HCT116 (cell line): ENCODE data around the gene SLC17A1. TPM values are rescaled to one million over a fixed set of nuclear protein-coding genes. Genes with fewer than 3 reads are reported as not detected.

Source experiments
- ATAC-seq: fragments of 200-7000 bp; cut with Tn5 transposase; 2 replicates; pipeline ENCODE4 v1.9.1; 2020; ENCODE audit warnings: mild to moderate bottlenecking, moderate library complexity
- BruUV-seq: library from RNA; stranded (reverse); fragments of 400-500 nt; replicated peaks from 2 replicates; lab custom pipeline; 2021; lab: Mats Ljungman, UMichigan
- CTCF ChIA-PET: fragments of 300-600 bp; sonication (Branson Sonifier 250); formaldehyde crosslinking; loops from one replicate; lab custom pipeline; 2021; ENCODE audit warnings: antibody characterized with exemption; lab: Charles Lee
- POLR2A ChIA-PET: fragments of 300-600, 350-600 bp; sonication (Branson Sonifier 250); formaldehyde crosslinking; loops from one replicate; lab custom pipeline; 2021; ENCODE audit warnings: antibody characterized with exemption; lab: Charles Lee
- RAD21 ChIA-PET, 2 experiments: fragments of 300-600 bp; sonication (Branson Sonifier 250); formaldehyde crosslinking; loops; one replicate each; lab custom pipeline; 2023; ENCODE audit warnings: low total read pairs in 2 of 2; ENCODE audit not compliant: uncharacterized antibody in 2 of 2, unreplicated experiment in 2 of 2, low non-redundant PET in 1 of 2; lab: Charles Lee
- DNase-seq: peaks from one replicate; pipeline ENCODE4 v3.0.0-alpha.2; 2010; ENCODE audit warnings: low read depth, low spot score
- H2AFZ ChIP-seq: fragments of 200-600 bp; shearing (Covaris generic), sonication (generic); 2 replicates; pipeline ENCODE4 v1.6.1; 2017; ENCODE audit warnings: low read depth, mixed run types, mixed read lengths, antibody characterized with exemption, low read length; ENCODE audit not compliant: poor library complexity, severe bottlenecking
- H3K27ac ChIP-seq: 2 replicates; pipeline ENCODE4 v1.5.1; 2012; ENCODE audit warnings: low read depth, low read length
- H3K27me3 ChIP-seq: fragments of 200-600 bp; sonication (generic); 2 replicates; pipeline ENCODE4 v1.6.1; 2016; ENCODE audit warnings: mixed run types, low read length, mixed read lengths; ENCODE audit not compliant: insufficient read depth
- H3K36me3 ChIP-seq, 2 experiments: fragments of 200-500 bp in 1 of 2; fragments of 200-600 bp in 1 of 2; sonication (Bioruptor generic) in 1 of 2; sonication (generic) in 1 of 2; 2 replicates each; pipeline versions ENCODE4 v1.5.1 to v1.6.1; 2014 to 2016; ENCODE audit warnings: low read length in 2 of 2, inconsistent platforms in 1 of 2, mixed read lengths in 1 of 2, mixed run types in 1 of 2; ENCODE audit not compliant: insufficient read depth in 2 of 2, control insufficient read depth in 1 of 2
- H3K4me1 ChIP-seq, 2 experiments: fragments of 200-600 bp in 1 of 2; sonication (generic) in 1 of 2; 2 replicates each; pipeline versions ENCODE4 v1.5.1 to v1.6.1; 2012 to 2017; ENCODE audit warnings: low read length in 2 of 2, inconsistent platforms in 1 of 2, mild to moderate bottlenecking in 1 of 2, mixed read lengths in 1 of 2, mixed run types in 1 of 2, moderate library complexity in 1 of 2; ENCODE audit not compliant: insufficient read depth in 2 of 2, control insufficient read depth in 1 of 2
- H3K4me2 ChIP-seq: fragments of 200-600 bp; sonication (generic); 2 replicates; pipeline ENCODE4 v1.6.1; 2017; ENCODE audit warnings: mixed run types, low read length, mixed read lengths
- H3K4me3 ChIP-seq, 2 experiments: fragments of 200-600 bp in 1 of 2; sonication (generic) in 1 of 2; replicated peaks in 1 of 2; 2 replicates each; pipeline ENCODE4 v1.5.1; 2011 to 2016; ENCODE audit warnings: low read length in 2 of 2, control low read depth in 1 of 2, low read depth in 1 of 2, mild to moderate bottlenecking in 1 of 2, mixed read lengths in 1 of 2, mixed run types in 1 of 2
- H3K79me2 ChIP-seq: fragments of 200-600 bp; sonication (generic); 2 replicates; pipeline ENCODE4 v1.6.1; 2017; ENCODE audit warnings: mild to moderate bottlenecking, mixed run types, low read length, moderate library complexity, mixed read lengths; ENCODE audit not compliant: insufficient read depth
- H3K9ac ChIP-seq: fragments of 200-600 bp; sonication (generic); 2 replicates; pipeline ENCODE4 v1.6.1; 2016; ENCODE audit warnings: low read length, mixed read lengths
- H3K9me2 ChIP-seq: fragments of 200-600 bp; sonication (generic), shearing (Covaris generic); 2 replicates; pipeline ENCODE4 v1.6.1; 2017; ENCODE audit warnings: mixed run types, mild to moderate bottlenecking, moderate library complexity; ENCODE audit not compliant: insufficient read depth
- H3K9me3 ChIP-seq, 2 experiments: fragments of 200-500 bp in 1 of 2; fragments of 200-600 bp in 1 of 2; sonication (Bioruptor generic) in 1 of 2; sonication (generic) in 1 of 2; 2 replicates each; pipeline ENCODE4 v1.6.1; 2014 to 2017; ENCODE audit warnings: low read length in 2 of 2, mixed read lengths in 2 of 2, inconsistent platforms in 1 of 2, low read depth in 1 of 2, mild to moderate bottlenecking in 1 of 2, mixed run types in 1 of 2, moderate library complexity in 1 of 2; ENCODE audit not compliant: control insufficient read depth in 1 of 2, insufficient read depth in 1 of 2
- H4K20me1 ChIP-seq: fragments of 200-600 bp; sonication (generic), shearing (Covaris generic); 2 replicates; pipeline ENCODE4 v1.6.1; 2017; ENCODE audit warnings: mixed run types, mild to moderate bottlenecking, moderate library complexity; ENCODE audit not compliant: insufficient read depth
- ATF3 ChIP-seq: IDR thresholded peaks from 2 replicates; pipeline ENCODE4 v1.6.1; 2012
- CBX3 ChIP-seq: IDR thresholded peaks from 2 replicates; pipeline ENCODE4 v1.6.1; 2012; ENCODE audit warnings: low read depth
- CEBPB ChIP-seq: IDR thresholded peaks from 2 replicates; pipeline ENCODE4 v1.6.1; 2012; ENCODE audit warnings: low read depth
- CTCF ChIP-seq, 3 experiments: fragments of 200-600 bp in 1 of 3; sonication (generic) in 1 of 3; IDR thresholded peaks in 2 of 3; conservative IDR thresholded peaks in 1 of 3; 2 replicates each; pipeline ENCODE4 v1.5.1; 2012 to 2017; ENCODE audit warnings: low read depth in 2 of 3, low read length in 2 of 3, antibody characterized with exemption in 1 of 3, borderline replicate concordance in 1 of 3, control low read depth in 1 of 3, mild to moderate bottlenecking in 1 of 3, mixed read lengths in 1 of 3, mixed run types in 1 of 3, moderate library complexity in 1 of 3; ENCODE audit not compliant: insufficient read depth in 1 of 3
- EGR1 ChIP-seq: IDR thresholded peaks from 2 replicates; pipeline ENCODE4 v1.6.1; 2012; ENCODE audit warnings: low read depth
- ELF1 ChIP-seq: IDR thresholded peaks from 2 replicates; pipeline ENCODE4 v1.6.1; 2012; ENCODE audit warnings: low read depth, borderline replicate concordance
- EZH2phosphoT487 ChIP-seq: fragments of 200-600 bp; IDR thresholded peaks from 2 replicates; pipeline ENCODE4 v1.6.1; 2018; ENCODE audit warnings: antibody characterized with exemption, borderline replicate concordance
- POLR2A ChIP-seq: IDR thresholded peaks from 2 replicates; pipeline ENCODE4 v1.7.0; 2011; ENCODE audit warnings: borderline replicate concordance; ENCODE audit not compliant: insufficient read depth, insufficient read length; ENCODE audit errors: extremely low read depth
- TCF7L2 ChIP-seq: IDR thresholded peaks from 2 replicates; pipeline ENCODE4 v1.7.0; 2011; ENCODE audit warnings: borderline replicate concordance, inconsistent platforms; ENCODE audit not compliant: insufficient read depth, insufficient read length; ENCODE audit errors: extremely low read depth
- ZBTB33 ChIP-seq: IDR thresholded peaks from 2 replicates; pipeline ENCODE4 v1.6.1; 2011; ENCODE audit warnings: mild to moderate bottlenecking, low read length, moderate library complexity; ENCODE audit not compliant: insufficient replicate concordance; ENCODE audit errors: extremely low read depth
- ZFX ChIP-seq: fragments of 450-650 bp; IDR thresholded peaks from 2 replicates; pipeline ENCODE4 v1.6.1; 2017
- ZNF274 ChIP-seq: fragments of 200-500 bp; sonication (Bioruptor generic); IDR thresholded peaks from 2 replicates; pipeline ENCODE4 v1.6.1; 2014; ENCODE audit warnings: mild to moderate bottlenecking, low read depth, low read length, inconsistent platforms
- intact Hi-C: fragments of 100-400 bp; cut with micrococcal nuclease; formaldehyde crosslinking; loops from 2 replicates; pipeline ENCODE4 v1.10.0; 2022
- total RNA-seq: library from RNA; stranded (reverse); gene quantifications from one replicate; pipeline ENCODE4 v1.2.1, GENCODE V29; 2021; ENCODE audit not compliant: unreplicated experiment

The SLC17A1 gene
- total RNA-seq, 1 experiment from 2014 or later = not detected

GRCh38 chr6:25878721-25879322, 47.0 kb upstream of the SLC17A1 start:
- intact Hi-C loops = no loop called here
- no peaks in the 10 kb centered on the region for H3K4me1 ChIP-seq
- no peak overlapping the region for H3K9ac ChIP-seq
- no TSS peak for BruUV-seq
- ChIA-PET RAD21 (no interaction called here), CTCF (no interaction called here), POLR2A (no interaction called here)
- ATAC-seq (no peak), DNase-seq (no peak)
- H3K27ac ChIP-seq = no peak overlapping the region
- H4K20me1 ChIP-seq = no peaks in the 10 kb centered on the region
- TF ChIP-seq EGR1 = no peak
- TF ChIP-seq CTCF (IDR thresholded peaks at IDR 0.05 in 2 of 3, conservative IDR thresholded peaks at IDR 0.05 in 1 of 3; ENCODE audit: borderline replicate concordance in 1 of 3, insufficient read depth in 1 of 3, low read depth in 2 of 3, low read length in 2 of 3) = no peak
- no peak for TF ChIP-seq CBX3
- no peak for TF ChIP-seq TCF7L2
- TF ChIP-seq ATF3 = no peak
- no peak for TF ChIP-seq ZFX
- TF ChIP-seq ELF1 = no peak
- no peak for TF ChIP-seq EZH2phosphoT487
- TF ChIP-seq CEBPB = no peak
- TF ChIP-seq ZNF274 = no peak
- no peak for TF ChIP-seq POLR2A
- no peak for TF ChIP-seq ZBTB33
- no peaks in the 10 kb centered on the region for H3K79me2 ChIP-seq
- H2AFZ ChIP-seq = no peak overlapping the region
- no peak overlapping the region for H3K4me3 ChIP-seq
- no peaks in the 10 kb centered on the region for H3K9me2 ChIP-seq
- no peak overlapping the region for H3K4me2 ChIP-seq
- H3K27me3 ChIP-seq = no peaks in the 10 kb centered on the region
- H3K9me3 ChIP-seq = no peaks in the 10 kb centered on the region
- no peaks in the 10 kb centered on the region for H3K36me3 ChIP-seq
